RPMI8226 (cell line): ENCODE data around the gene FAM107B.
"Not testable (repeated sequence)": the region's sequence is repeated elsewhere in the genome, so short reads cannot be mapped to it uniquely, and the experiment has no call there.

Experiments
- DNase-seq: peaks from one replicate; pipeline ENCODE4 v3.0.0-alpha.2; 2015

FAM107B gene

DNA sequence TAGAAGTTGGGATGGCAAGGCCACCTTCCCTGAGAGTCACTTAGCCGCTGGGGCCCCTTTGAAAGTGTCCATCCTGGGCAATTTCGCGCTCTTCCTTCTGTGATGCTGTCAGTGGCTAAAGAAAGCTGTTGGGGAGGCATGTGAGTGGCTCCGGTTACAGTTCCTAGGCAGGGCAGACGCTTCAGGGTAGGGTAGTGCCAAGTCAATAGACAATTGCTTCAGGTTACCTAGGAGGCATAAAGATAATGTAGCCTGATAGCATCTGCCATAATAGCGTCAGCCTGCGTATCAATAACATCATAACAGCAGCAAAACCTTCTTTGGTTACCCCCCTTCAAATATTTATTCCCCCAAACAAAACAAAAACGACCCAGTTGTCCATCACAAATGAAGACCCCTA, at the start of gene FAM107B:
TSS of gene FAM107B (minus strand) at position 101 of the 400 bp plus-strand sequence. CDS start 234 bp downstream, outside the sequence.
- no peak for DNase-seq

DNA sequence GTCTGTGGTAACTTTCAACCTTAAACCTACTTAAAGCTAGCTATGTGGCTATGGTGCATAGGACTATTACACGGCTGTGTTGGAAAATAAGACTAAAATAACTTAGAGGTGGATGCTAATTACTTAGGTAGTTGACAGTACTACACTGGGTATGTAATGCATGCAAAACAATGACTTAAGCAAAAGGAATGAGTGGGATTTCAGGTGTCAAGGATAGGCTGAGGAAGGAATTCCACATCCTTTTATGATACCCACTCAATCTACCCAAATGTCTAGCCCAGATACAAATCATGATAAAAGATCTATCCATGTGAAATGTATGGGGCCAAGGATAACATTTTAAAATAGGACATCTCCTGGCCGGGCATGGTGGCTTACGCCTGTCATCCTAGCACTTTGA, 49.3 kb upstream of the FAM107B start:
- no peak for DNase-seq

DNA sequence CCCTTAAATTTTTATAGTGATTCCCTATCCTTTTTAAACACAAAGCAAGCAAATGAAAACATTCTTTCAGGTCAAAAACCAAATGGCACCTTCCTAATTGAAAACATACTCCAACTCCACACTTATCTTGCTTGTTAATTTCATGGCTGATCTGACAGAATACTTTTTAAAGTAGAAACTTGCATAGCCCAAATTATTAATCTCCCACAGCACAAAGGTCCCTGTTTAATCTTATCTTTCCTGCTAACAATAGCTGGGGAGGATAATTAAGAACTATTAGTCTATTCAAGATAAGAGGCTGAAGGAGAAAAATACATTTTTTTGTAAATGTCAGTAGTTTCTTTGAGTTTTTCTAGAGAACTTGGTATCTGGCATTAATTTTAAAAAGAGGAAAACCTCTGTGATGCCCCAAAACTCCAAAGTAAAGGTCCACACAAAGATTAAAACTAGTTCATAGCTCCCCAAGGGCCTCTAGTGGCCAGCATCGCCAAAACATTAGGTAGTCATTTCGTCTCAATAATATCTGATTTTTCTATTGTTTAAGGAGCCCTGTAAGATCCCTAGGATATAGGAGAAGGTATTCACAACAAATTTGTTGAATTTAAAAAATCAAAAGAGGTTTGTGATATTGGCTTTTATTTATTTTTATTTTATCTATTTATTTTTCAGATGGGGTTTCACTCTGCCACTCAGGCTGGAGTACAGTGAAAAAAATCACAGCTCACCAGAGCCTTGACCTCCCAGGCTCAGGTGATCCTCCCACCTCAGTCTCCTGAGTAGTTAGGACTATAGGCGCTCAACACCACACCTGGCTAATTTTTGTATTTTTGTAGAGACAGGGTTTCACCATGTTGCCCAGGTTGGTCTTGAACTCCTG, 48.4 kb upstream of the FAM107B start:
- peak; percentile 62 for DNase-seq

DNA sequence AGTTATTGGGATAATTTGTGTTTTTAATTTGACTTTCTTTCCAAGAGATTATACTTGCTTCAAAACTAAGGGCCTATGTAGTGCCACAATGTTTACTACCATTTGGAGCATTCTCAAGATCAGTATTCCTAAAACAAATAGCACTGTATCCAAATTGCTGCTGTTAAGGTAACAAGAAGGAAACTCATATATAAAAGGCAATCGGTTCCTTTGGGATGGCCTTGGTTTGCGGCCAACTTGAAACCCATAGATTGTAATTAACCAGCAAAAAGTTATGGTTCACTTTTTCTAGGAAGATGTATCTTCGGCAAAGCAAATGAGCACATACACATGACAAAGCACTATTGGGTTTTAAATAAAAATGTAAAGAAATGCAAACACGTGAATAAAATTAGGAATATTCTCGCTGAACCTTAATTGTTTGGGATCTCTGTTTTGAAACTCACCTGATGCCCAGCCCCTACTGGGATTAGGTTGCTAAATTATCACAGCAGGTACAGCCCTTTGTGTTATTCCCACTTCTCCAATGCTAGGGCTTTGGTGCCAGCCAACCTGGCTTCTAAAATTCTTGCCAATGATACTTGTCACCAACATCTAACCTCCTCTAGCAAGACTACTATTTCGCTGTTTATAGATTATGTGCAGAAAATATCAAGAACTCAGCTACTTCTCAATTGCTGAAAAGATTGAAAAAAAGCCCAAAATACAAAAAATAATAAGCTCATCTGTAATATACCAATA, 47.1 kb upstream of the FAM107B start:
- DNase-seq: no peak

DNA sequence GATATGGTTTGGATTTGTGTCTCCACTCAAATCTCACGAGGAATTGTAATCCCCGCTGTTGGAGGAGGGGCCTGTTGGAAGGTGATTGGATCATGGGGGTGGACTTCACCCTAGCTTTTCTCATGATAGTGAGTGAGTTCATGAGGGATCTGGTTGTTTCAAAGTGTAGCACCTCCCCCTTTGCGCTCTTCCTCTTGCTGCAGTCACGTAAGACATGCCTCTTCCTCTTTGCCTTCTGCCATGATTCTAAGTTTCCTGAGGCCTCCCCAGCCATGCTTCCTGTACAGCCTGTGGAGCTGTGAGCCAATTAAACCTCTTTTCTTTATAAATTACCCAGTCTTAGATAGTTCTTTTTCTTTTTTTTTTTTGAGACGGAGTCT, 46.1 kb upstream of the FAM107B start:
- DNase-seq: no peak

DNA sequence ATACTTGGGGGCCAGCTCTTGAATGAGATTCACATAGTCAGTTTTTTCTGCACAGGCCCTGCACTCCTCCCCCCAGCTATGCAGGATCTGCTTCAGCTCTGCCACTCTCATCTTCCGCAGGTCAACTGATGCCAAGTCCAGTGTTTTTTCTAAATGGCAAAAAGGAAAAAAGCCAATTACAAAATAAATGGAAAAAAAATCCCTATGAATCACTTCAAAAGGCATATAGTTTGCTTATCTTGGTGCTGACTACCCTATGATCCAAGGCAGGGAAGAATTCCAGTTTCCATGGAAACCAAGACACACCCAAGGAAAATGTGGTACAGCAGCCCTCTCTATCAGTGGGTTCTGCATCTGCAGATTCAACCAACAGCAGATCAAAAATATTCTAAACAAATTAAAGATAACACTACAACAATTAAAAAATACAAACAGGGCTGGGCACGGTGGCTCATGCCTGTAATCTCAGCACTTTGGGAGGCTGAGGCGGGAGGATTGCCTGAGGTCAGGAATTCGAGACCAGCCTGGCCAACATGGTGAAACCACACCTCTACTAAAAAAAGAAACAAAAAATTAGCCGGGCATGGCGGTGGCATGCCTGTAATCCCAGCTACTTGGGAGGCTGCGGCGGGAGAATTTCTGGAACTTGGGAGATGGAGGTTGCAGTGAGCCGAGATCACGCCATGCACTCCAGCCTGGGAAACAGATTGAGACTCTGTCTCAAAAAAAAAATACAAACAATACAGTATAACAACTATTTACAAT, 45.5 kb upstream of the FAM107B start:
- no peak for DNase-seq

DNA sequence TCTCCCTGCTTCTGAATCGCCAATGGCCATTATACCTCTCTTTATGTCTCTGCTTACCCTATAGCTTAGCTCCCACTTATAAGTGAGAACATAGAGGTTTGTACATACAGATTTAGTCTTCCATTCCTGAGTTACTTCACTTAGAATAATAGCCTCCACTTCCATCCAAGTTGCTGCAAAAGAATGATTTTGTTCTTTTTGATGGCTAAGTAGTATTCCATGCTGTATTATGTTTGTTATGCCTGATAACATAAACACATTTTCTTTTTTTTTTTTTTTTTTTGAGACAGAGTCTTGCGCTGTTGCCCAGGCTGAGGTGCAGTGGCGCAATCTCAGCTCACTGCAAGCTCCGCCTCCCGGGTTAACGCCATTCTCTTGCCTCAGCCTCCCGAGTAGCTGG, 42.0 kb upstream of the FAM107B start:
- DNase-seq: not testable (repeated sequence)

DNA sequence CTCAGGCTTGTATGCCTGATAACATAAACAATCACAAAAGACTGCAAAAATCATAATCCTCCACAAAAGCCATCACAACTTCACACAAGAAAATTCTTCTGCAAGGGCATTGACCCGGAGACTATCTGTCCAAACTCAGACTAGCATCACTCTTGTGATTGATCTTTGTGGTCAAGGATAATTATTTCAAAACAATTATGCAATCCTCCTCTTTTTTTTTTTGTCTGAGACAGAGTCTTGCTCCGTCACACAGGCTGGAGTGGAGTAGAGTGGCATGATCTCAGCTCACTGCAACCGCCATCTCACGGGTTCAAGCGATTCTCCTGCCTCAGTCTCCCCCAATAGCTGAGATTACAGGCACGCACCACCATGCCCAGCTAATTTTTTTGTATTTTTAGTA, 41.0 kb upstream of the FAM107B start:
- no peak for DNase-seq

DNA sequence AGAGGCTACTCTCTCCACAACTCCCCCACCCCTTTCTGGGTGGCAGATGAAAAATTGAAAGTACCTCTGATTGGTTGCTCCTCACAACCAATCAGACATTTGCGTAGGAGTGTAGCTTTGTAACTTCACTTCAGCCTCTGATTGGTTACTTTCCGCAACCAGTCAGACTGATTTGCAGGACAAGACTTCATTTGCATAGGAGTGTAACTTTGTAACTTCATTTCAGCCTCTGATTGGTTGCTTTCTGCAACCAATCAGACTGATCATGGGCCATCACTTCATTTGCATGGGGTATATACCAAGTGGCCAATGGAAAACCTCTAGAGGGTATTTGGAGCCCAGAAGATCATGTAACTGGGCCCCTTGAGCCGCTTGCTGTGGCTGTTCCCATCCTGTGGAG, 37.6 kb upstream of the FAM107B start:
- no peak for DNase-seq

DNA sequence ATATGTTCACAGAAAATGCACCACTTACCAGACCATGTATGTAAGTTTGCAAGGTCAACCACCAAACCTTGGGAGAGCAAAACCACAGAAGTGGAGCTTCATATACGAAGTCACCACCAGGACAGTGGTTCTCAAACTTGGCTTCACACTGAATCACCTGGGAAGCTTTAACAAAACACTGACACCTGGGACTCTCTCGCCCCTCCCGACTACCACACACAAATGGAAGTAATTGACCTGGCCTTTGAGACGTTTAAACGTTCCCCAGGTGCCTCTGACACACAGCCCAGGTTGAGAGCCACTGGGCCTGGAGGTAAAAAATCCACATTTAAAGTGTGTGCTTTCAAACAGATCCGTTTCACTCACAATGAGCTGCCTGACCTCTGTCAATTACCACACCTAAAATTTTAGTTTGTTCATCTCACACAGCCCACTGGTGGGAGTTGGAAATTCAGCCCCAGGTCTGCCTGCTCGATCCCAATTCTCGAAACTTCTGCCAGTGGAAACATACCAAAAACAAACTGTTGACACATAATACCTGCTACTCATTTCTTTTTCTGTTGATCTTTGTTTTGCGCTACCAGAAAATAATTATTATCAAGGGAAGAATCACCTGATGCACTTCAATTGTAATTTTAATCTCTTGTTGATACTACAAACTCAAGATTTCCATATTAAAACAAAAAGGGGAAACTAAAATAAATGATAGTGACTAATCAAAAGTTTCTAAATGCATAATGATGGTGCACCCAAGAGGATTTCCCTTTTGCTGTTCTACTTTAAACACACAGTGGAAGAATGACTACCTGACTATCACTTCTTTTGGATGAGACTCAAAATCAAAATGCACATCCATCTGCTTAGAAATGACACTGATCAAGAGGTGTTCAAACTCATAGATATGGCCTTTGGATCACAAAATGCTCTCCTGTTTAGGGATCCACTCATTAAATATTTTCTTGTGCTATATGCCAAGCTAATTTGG, 36.6 kb upstream of the FAM107B start:
- peak; percentile 89 for DNase-seq

DNA sequence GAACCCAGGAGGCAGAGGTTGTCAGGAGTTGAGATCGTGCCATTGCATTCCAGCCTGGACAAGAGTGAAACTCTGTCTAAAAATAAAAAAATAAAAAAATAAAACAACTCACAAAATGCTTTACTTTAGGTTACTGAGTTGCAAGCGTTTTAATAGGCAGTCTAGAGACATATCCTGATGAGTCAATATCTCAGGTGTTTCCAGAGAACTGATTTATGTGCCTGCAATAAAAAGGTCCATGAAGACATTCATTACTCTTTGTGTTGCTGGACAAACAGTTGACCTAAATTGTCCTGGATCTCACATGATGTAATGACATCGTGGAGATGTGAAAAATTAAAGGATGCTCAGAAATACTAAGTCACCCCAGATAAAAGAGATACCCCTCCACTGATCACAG, 31.6 kb upstream of the FAM107B start:
- no peak for DNase-seq

DNA sequence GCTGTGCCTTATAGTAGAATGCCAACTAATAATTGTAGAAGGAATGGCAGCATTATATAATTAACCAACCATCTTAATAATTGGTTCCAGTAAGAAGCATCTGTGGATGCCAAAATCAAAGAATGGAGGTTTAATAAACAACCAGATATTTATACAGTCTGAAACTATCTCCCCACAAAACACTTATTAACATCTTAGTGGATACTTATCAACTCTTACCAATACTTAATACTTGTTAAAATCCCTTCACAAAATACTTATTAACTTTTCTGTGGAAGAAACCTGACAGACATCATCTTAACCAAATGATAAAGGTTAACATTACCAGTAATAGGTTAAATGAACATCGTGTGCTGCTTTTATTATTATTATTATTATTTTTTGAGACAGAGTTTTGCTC, 29.1 kb upstream of the FAM107B start:
- no peak for DNase-seq

DNA sequence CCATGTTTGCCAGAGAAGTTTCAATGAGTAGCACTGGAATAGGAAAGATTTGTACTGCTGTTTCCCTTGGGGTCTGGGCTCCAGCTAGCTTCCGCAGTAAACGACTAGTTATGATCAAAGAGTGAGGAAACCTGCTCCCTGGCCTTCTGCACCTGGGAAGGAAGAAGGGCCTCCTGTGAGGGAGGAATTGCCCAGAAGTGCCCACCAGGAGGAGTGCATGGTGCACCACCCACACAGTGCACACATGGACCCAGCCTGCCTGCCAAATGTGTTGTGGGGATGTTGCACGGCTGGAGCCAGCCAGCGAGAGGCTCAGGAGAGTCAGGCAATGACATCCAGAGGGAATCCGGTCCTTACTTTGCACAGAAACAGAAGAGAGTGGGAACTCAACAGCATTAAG, 27.0 kb upstream of the FAM107B start:
- peak; percentile 39 for DNase-seq

DNA sequence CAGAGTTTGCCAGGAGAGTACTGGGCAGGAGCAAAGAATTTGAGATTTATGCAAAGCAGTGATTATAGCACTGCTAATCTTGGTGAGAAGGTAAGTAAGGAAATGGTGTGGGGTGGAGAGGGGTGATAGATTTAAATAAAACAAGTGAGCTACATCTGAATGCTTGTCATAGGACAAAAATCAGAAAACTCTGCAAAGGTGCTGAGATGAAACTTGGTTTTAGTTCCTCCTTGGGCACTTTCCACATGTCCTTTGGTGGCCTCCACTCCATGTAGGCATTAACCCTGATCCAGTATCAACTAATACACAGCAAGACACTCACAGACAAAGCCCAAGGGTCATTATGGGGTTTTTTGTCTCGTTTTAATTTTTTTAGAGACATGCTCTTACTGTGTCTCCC, 25.7 kb upstream of the FAM107B start:
- DNase-seq: peak; percentile 73

DNA sequence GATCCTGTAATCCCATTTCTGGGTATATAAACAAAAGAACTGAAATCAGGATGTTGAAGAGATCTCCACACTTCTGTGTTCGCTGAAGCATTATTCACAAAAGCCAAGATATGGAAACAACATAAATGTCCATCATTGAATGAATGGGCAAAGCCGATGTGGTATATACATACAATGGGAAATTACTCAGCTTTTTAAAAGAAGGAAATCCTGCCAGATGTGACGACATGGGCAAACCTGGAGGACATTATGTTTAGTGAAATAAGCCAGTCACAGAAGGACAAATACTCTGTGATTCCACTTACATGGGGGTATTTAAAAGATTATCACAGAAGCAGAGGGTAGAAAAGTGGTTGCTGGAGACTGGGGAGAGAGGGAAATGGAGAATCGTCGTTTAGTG, 23.9 kb upstream of the FAM107B start:
- no peak for DNase-seq

DNA sequence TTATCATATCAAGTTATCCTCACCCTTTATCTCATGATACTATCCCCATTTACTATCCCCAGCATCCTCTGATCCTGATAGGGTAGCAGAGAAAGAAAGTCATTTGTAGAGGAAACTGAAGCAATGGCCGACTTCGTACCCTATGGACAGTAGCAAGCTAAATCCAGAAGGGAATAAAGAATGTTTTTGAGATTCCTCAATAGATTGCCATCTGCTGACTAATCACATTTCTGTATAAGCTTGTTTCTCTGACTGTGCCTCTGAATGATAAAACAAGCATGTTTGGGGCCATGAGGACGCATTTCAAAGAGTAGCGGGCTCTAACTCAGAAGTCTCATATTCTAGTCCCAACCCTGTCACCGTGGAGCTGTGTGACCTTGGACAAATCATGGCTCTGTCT, 13.2 kb upstream of the FAM107B start:
- no peak for DNase-seq

DNA sequence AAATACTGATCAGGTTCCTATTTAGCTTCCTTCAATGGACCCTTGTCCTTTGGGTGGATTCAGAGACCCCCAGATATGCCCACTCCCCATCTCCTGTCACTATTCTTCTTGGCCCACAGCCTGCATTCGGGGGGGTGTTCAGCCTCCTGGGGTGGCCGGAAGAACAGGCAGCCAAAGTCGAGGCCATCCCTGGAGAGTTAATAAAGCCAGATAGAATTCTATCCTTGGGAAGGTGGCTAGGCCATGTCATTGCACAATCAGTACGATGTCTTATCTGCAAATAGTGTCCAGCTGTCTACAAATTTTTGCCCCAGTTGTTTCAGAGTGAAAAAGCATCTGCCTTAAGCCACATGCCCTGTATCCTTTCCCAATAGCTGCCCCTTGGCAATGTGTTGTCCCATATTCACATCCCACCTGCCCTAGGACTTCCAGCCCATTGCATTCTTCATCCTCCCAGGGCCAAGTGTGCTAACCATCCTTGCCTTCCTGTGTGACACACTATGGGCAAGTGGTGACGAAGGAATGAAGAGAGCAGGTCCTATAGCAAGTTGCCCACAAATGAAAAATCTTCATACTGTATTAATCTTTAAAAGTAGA, 9.9 kb upstream of the FAM107B start:
- DNase-seq: no peak

DNA sequence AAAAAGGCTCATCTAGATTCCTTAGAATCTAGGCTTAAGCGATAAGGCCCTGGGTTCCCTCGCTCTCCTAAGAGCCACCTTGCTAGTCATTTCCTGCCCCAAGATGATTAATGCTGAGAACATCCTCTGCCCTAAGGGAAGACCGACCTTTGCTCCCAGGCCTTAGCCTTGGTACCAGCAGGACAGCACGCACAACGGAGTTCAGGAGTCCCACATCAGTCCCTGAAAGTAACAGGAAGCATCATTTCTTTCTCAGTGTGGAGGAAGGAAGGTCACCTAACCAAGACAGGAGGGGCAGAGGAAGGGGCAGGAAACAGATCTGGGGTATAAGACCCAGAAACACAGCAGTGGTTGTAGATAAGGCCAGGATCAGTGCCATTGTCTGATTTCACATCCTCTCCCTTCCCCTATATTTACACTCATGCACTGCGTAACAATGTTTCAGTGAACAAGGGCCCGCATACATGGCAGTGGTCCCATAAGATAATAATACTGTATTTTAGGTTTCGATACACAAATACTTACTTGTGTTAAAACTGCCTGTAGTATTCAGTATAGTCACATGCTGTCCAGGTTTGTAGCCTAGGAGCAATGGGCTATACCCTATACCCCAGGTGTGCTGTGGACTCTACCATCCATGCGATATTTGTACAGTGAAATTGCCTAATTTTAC, 8.1 kb upstream of the FAM107B start:
- no peak for DNase-seq

DNA sequence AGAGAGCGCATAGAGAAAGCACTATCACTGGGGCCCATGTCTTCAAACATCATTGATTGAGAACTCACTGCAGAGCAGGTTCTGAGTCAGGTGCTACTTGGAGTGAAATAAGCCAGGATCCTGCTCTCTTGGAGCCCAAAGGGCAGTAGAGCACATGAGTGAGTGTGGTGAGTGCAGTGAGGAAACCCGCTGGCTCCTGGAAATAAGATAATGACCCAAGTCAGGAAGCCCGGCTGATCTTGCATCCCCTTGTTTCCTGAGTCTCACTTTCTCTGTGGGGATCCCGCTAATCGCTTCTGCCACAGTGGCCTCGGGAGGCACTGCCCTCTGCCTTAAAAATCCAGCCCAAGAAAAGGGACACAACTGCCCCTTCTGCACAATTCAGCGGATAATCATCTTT, 7.1 kb upstream of the FAM107B start:
- DNase-seq: no peak

DNA sequence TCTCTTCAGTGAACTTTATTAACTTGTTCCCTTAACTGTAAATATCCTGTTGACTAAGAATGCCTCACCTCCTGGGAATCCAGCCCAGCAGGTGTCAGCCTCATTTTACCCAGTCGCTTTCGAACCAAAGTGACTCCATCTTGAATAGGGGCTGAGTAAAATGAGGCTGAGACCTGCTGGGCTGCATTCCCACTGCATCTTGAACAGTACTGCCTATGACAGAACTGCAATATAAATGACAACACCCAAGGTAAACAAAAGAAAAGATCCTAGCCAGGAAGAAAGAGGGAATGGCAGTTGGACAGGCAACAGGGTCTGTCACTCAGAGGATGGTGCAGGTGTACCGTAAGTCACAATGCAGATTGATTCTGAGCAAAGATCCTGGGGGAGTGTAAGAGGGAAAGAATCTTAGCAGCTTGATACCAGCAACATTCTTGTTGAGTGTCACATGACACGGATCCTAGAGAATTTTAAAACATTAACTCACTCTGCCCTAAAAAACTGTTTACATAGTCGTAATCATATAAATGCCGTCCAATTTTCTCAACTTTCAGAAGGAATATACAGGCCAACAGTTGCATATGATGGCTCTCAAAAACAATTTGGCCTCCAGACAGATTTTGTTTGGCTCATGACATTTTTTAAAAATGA, 4.4 kb upstream of the FAM107B start:
- DNase-seq: no peak

DNA sequence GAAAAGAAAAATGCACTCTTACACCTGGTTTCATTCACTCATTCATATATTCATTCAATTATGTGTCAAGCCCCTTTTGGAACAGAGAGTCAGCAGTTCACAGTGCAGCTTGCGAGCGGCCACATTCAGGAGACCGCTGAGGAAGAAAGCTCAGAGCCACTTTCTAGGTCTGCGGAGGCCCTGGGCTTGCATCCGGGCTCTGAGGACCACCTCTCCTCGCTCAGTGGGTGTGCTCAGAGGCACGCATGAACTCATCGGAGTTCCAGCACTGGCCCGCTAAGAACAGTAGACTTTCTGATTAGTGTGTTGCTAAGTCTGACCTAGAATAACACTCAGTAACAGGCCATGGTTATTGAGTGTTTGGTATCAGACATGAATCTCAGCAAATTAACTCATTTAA, 1.8 kb upstream of the FAM107B start:
- DNase-seq: no peak
